SHP77 (cell line): ENCODE data around the gene GRIK2.

Source experiments
- DNase-seq, 2 experiments: peaks; one replicate each; lab custom pipeline; 2025; lab: John Stamatoyannopoulos, UW

Gene GRIK2

DNA sequence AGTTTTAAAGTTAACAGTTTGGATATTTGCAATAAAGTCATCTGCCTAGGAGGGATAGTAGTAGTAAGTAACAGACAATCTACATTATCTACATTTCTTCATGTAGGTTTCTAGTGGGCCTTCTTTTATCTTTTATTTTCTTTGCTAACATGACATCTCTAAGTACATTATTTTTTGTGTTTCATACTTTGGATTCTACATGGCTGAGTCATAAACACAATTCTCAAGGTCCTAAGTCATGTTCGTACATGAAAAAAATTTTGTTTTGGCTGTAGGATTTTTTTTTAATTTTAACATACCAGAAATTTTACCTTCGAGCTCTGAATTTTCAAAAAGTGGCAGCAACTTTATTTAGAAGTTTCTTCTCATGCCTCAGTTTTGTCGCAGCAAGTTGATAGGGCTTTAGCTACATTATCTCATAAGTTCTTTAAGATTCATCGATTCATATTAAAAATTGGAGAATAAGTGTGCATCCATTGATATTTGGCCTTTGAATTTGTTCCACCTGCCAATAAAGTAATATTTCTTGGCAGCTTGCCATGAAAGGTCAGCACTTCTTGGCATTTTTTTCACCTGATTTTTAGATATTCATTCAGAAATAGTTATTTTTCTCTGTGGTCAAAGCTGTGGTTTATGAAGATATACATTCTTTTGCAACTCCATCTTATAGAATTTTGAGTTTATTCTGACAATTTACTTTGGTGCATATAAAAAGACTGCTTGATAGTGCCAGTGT, 146.2 kb downstream of the GRIK2 start:
- no peak for DNase-seq

DNA sequence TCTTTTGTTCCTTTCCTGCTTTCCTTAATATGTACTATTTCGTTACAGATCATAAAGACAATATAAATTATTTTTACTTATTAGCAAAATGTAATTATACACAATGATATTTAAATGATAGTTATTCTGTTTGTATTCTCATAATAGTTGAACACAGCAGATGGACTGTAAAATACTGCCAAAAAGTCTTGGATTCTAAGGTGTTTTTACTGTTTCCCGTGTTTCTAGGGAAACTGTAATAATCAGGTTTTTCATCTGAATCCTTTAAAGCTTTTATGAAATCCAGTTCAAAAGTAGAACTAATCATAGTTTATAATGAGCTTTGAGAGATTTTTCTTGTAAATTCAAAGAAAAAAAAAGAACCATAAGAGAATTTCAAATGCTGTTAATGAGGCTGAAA, 148.4 kb downstream of the GRIK2 start:
- no peak for DNase-seq

DNA sequence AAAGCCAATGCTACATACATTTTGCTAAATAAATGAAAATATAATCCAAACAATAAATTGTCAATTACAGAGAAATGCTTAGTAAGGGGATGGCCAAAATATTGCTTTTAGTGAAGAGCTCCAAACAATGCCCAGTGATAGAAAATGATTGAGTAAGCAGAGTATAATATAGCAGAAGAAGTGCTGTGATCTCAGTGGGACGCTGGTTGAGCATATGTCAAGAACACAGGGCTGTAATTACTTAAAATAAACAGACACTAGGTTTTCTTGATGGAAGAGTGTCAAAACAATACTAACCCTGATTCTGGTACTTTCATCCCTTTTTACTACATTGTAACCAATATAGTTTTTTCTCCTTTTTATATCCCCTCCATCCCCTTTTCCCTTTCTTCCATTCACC, 150.3 kb downstream of the GRIK2 start:
- DNase-seq, result no peak

DNA sequence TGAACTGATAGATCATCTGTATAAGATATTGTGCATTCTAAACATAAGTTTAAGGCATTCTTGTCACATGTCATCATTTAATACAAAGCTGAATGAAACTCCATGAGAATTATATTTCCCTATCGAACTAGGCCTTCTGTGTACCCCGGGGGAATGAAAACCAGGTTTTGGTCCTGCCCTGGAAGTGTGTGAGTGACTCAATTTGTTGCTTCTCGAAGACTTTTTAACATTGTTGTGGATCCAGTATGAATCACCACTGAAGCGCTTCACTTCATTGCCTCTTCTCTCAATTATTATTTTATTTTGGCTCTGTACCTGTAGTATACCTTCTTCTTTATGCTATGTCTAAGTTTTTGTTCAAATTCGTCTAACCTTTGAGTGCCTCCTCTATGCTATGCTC, 150.8 kb downstream of the GRIK2 start:
- DNase-seq, result no peak

DNA sequence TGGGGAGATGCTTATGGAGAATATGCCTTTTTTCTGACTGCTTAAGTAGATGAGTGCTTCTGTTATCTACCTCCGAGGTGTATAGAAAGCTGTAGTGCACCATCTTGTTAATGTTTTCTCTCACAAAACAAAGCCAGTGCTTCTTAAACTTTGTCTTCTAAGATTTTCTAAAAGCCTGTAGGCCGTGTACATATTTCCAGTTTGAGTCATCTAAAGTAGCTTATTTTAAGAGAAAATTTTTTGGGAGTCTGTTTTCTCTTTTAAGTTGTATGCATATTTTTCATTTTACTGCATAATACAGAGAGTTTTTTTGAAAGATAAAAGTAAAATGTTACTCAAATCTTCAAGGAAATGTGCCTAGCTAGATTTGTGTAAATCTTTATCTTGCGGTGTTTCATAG, 151.7 kb downstream of the GRIK2 start:
- no peak for DNase-seq

DNA sequence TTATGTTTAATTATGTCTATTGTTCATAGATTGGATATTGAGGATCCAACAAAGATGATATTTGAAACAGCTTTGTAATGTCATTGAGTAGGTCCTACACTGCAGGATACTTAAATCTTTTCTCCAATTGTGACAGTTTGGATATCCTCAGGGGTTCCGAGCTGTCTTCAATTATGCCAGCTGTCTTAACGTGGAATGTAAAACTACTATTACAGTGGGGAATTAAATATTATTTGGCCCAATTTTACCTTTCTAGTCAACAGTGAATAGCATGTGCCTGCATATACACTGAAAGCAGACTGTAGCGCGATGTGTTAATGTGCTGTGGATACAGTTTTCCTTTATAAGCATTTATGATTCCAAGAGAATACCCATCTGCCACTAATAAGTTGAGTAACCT, 156.9 kb downstream of the GRIK2 start:
- no peak for DNase-seq

DNA sequence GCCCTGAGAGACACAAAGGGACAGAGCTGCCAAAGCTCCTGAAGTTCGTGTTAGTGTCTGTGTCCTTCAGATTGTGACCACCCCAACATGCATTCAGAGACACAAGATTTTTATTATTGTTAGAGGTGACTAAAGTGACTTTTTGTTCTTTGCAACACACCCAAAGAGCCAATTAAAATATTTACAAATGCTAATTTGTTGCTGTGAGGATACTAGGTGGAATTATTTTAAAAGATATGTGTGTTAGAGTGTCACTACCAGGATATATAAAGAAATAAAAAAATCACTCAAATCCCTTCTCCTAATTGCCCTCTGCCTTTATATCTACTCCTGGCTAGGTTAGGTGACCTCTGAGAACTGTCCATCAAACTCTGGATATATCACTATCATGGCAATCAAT, 160.7 kb downstream of the GRIK2 start:
- no peak for DNase-seq

DNA sequence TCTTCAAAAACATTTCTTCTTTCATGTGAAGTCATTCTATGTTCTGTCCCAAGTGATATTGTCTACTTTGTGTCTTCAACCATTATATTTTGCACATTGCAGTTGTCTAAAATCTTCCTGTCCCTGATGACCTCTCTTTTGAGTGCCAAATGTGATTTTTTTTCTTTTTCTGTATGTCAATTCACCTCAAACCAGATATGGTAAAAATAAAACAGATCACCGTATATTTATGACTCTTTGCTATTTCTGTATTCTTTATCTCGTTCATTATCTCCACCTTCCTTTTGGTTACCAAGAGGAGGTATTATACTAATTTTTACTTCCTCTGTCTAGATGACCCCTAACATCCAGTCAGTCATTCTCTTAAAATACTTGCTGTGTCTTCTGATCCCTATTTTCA, 165.2 kb downstream of the GRIK2 start:
- no peak for DNase-seq

DNA sequence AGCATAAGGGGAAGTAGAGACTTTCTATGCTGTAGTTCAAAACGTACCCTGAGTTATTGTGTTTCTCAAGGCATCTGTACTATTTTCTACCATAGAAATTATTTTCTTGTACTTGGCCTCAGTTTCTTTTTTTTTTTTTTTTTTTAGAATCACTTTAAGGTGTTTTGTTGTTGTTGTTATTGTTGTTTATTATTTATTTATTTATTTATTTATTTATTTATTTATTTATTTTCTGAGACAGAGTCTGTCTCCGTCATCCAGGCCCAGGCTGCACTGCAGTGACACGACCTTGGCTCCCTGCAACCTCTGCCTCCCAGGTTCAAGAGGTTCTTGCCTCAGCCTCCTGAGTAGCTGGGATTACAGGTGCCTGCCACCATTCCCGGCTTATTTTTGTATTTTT, 179.1 kb downstream of the GRIK2 start:
- no peak for DNase-seq

DNA sequence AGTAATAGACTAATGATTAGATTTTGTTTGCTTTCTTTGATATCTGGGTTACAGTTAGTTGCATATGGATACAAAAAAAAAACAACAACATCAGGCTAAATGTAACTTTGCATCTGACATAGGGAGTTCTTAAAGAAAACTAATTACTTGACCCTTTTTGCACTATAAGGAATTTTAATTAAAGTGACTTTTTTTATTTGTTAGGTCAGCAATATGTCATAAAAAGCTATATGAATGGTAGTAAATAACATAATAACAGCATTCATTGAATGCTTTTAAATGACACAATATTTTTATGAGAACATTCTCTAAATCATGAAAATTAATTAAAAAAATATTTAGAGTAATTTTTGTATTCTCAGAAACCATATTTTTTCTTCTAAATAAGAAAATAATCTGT, 183.6 kb downstream of the GRIK2 start:
- no peak for DNase-seq

DNA sequence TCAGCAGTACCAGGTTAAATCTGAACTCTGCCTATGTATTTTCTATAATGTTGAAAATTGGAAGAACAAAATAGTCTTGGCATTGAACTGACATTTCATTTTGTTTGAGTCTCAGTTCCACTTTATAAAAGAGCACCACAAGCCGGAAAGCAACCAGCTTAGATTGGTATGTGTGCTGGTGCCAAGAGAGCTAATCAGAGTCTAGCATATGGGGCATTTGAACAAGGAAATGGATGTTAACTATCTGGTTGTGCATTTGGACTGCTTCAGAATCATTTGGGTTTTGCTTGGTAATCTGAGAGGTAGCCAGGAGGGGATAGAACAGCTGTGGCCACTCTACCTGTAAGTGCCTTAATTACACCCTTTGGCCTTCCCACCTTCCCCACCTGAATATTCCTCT, 184.8 kb downstream of the GRIK2 start:
- DNase-seq, result no peak

DNA sequence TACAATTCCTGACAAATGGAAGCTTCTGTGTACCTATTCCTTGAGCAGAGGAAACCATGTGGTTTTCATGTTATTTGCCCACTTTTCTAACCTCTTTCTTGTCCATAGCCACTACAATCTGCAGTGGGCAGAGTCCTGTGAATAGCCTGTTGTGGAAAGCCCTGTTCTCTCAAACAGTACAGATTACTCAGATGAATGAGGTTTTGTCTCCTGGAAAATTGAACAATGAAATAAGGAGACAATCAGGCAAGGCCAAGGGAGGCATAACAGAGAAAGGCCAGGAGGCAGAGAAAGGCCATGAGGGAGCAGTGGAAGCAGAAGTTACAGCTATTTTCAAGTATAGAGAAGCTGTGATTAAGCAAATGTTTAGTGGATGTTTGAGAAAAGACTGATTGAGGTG, 189.3 kb downstream of the GRIK2 start:
- no peak for DNase-seq

DNA sequence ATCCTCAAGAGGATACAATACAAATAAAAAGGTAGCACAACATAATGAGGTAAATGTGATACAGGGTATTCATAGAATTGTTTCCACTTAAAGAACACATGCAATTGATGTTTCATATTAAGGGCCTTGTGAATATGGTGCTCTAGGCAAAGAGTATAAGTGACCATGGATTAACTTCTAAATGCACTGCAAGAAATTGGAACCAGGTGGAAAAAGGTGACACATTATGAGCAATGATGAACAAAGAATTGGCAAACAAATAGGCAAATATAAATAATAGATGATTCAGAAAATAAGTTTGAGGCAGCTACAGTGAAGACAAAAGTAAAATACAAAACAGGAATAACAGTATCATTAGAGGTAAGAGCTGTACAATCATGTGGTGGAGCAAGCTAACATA, 192.0 kb downstream of the GRIK2 start:
- no peak for DNase-seq

DNA sequence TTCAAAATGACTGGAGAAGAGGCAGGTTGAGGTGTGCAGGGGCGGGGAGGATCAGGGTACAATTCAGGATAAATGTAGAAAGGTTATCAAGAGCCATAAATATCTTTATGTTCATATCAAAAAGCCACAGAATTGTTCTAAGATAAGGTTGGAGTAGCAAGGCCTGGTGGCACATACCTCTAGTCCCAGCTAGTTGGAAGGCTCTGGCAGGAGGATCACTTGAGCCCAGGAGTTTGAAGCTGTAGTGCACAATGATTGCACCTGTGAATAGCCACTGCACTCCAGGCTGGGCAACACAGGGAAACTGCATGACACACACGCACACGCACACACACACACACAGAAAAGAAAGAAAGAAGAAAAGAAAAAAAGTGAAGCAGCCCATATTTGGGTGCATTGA, 194.8 kb downstream of the GRIK2 start:
- DNase-seq, result no peak

DNA sequence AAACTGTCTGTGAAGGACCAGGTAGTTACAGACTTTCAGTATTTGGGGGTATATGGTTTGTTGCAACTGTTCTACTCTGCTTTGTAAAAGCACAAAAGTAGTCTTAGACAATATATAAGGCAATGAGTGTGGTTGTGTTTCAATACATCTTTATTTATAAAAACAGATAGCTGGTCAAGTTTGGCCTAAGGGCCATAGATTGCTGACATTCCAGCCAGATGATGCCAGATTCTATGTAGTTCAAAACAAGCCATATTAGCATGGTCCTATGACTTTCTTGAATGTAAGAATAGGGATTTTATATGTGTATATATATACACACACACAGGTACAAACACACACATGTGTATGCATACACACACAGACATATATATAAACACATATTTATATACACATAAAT, 201.8 kb downstream of the GRIK2 start:
- no peak for DNase-seq

DNA sequence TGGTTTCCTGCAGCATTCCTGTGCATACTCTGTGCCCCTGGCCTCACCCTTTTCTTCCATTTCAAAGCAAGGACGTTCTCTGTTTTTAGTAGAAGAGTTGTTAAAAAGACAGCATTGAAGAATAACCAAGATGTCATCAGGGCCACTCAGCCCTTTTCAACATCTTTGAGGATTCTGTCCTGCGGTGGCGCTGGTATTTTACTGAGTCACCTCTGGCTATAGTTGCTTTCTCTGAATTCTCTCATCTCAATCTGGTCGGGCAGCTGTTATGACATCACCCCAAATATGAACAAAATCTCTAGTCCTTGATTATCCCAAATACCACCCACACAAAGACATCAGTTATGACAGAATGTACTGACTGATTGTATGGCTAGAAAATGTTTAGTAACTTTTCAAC, 204.2 kb downstream of the GRIK2 start:
- DNase-seq, result no peak

DNA sequence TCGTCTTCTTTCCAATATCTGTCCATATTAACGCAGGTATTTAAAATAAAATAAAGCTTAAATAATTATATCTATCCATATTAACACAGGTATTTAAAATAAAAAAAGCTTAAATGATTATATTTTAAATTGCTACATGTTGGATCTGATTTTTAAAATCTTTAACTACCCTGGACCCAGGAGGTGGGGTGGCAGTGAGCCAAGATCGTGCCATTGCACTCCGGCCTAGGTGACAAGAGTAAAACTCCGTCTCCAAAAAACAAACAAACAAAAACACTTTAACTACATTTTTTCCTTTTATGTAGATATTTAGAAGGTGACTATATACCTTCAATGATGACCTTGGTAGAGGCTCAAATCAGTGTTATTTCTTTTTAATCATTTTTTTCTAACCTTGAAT, 211.9 kb downstream of the GRIK2 start:
- DNase-seq, result no peak

DNA sequence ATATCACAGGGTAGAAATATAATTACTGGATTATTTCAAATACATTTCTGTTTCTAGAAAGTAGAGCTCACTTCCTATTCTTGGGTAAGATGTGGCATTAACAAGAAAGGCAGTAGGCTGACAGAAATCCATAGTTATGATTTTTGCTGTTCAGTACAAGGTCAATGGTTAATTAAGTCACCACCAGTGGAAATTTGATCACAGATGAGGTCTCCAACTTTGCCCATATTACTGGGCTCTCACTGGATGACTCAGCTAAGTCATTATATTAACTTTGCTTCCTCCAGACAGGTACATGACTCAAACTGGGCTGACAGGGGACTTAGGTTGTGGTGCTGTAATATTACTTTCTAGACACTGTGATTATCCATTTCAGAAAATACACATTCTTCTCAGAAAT, 212.4 kb downstream of the GRIK2 start:
- no peak for DNase-seq

DNA sequence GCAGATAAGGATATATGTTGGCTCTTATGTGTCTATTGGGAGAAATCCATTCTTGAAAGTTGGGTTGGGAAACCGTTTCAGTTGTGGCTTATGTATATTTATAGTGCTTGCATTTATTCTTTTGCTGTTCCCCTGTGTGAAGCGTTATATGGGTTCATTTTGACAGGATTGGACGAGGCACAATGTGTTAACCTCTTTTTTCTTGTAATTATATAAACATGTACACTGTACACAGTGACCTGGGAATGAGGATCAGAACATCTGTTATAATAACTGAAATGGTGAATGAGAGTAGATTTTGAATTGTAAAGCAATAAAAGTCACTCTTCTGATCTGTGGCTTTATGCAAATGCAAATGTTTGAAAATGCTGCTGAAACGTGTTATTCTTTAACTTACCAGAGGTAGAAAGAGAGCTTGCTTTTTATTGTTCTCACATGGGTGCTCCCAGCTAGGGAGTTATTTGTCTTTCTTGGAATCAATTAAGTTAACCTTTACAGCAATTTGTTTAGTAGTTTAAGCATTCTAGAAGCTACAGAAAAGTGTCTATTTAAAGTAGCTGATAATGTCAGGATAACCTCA, 213.7 kb downstream of the GRIK2 start:
- no peak for DNase-seq

DNA sequence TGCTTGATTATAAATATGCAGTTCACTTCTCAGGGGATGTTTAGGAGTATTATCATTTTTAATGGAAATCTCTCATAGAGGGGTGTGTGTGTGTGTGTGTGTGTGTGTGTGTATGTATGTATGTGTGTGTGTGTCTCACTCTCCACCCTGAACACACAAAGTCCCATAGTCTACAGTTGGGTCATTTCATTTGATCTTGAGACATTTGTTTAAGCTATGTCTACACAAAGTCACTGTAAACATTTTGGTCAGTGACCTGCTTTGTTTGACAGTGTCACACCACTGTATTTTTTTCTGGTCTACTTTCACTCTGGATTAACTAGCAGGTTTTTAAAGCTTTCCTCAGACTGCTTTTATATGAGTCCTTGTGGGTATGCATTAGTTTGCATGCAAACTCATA, 215.2 kb downstream of the GRIK2 start:
- no peak for DNase-seq

DNA sequence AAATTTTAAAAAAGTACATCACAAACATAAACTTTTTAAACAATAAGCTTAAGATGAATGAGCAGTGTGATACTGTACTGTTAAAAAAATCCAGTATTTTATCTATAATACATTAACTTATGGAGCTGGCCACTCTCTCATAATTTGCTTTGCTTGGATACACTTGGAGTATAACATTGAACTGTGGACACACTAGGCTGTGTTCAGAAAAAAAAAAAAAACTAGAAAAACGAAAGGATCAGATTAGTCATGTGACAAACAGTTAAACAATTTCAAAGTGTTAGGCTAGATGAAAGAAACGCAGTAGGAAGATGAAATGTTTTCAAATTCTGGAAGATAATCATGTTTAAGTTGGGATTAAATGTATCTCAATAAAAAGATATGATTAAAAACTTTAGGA, 220.0 kb downstream of the GRIK2 start:
- no peak for DNase-seq

DNA sequence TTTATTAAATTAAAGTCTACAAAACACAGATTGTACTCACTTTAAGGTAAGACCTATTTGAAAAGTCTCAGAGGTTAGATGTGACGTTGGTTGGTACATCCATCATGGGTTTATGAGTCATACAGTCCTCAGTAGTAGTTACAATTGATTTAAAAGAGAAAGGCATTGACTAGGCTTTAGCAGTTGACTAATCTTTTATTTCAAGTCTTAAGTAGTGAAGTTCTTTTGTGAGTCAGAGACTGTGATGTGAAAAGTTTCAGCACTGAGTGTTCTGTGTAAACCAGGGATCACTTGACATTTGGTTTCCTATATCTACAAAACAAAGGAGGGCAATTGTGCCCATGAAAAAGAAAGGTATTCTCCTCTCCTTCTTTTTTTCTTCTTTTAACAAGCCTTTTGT, 221.3 kb downstream of the GRIK2 start:
- DNase-seq, result no peak

DNA sequence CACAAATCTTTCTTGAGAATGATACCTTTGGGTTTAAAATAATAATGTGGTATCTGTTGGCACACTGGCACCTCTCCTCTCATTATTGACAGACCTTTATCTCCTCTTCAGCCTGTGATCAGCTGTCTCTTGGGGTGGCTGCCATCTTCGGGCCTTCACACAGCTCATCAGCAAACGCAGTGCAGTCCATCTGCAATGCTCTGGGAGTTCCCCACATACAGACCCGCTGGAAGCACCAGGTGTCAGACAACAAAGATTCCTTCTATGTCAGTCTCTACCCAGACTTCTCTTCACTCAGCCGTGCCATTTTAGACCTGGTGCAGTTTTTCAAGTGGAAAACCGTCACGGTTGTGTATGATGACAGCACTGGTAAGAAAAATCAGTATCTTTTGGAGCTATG, 232.8 kb downstream of the GRIK2 start:
- peak; percentile 70 to 84 for DNase-seq

DNA sequence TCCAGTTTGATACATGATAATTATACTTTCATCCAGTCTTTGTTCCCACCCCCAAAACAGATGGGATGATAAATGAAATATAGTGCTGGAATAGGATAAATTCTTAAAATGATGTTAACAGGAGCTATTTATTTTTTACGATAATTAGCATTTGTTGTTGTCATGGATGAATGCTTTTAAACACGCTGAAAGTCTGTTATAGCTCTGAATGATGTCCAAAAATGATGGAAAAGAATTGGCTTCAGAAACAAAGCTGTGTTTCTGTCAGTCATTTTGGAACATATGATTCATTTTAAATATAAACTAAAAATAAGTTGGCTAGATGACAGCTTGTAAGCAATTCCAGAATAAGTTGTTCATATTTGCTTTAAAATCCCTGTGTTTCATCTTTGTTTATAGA, 237.4 kb downstream of the GRIK2 start:
- DNase-seq, result no peak
